Tibial nerve (tissue), 4 donors: ENCODE results near the gene SIM1. TPM values are rescaled to one million over a fixed set of nuclear protein-coding genes. Genes with fewer than 3 reads are reported as not detected.

Experiments used
- DNase-seq, 2 donors: peaks; one replicate each; pipeline ENCODE4 v3.0.0-alpha.2; 2019; ENCODE audit warnings: low spot score in 2 of 2
- H3K27ac ChIP-seq, 4 donors: fragments of 200-600 bp; sonication (generic) in 3 of 4; one replicate each; pipeline ENCODE4 v1.5.1; 2017 to 2019; ENCODE audit warnings: mild to moderate bottlenecking in 1 of 4
- H3K27me3 ChIP-seq, 2 donors: fragments of 200-600 bp; sonication (generic) in 1 of 2; one replicate each; pipeline versions ENCODE4 v1.5.1 to v1.6.0; 2017 to 2019
- H3K36me3 ChIP-seq, 3 donors: fragments of 200-600 bp; sonication (generic); one replicate each; pipeline ENCODE4 v1.5.1; 2018 to 2019
- H3K4me1 ChIP-seq, 4 donors: fragments of 200-600 bp; sonication (generic) in 3 of 4; one replicate each; pipeline ENCODE4 v1.5.1; 2017 to 2019
- H3K4me3 ChIP-seq, 4 donors: fragments of 200-600 bp; sonication (generic) in 3 of 4; one replicate each; pipeline ENCODE4 v1.5.1; 2017 to 2019; ENCODE audit warnings: mild to moderate bottlenecking in 1 of 4, moderate library complexity in 1 of 4
- H3K9me3 ChIP-seq, 4 donors: fragments of 200-600 bp; sonication (generic) in 3 of 4; one replicate each; pipeline ENCODE4 v1.5.1; 2017 to 2019
- EP300 ChIP-seq, 2 donors: sonication (generic); formaldehyde crosslinking; IDR thresholded peaks; one replicate each; pipeline ENCODE4 v1.6.1; 2017; ENCODE audit warnings: antibody characterized with exemption in 2 of 2, mild to moderate bottlenecking in 1 of 2
- POLR2A ChIP-seq, 2 donors: fragments of 450-650 bp; IDR thresholded peaks; one replicate each; pipeline ENCODE4 v1.6.1; 2017; ENCODE audit warnings: antibody characterized with exemption in 2 of 2, mild to moderate bottlenecking in 2 of 2, moderate library complexity in 2 of 2
- WGBS, 2 donors: methylation state at CpG; one replicate each; pipeline ENCODE4 v1.1.5; 2018; 5-methylcytosine and 5-hydroxymethylcytosine counted together
- total RNA-seq, 4 donors: library from RNA; depleted of rRNA; stranded (reverse); fragments of >200 nt; gene quantifications; one replicate each; pipeline ENCODE4 v1.1.0, GENCODE V29; 2016
- TF ChIP-seq, protein P1 (sequence below), 5 experiments: fragments of 200-600 bp in 3 of 5; fragments of 450-650 bp in 2 of 5; sonication (generic) in 3 of 5; IDR thresholded peaks; one replicate each; pipeline ENCODE4 v1.5.1; 2016 to 2019; ENCODE audit warnings: antibody characterized with exemption in 5 of 5, mild to moderate bottlenecking in 3 of 5, moderate library complexity in 2 of 5

The SIM1 gene, protein sequence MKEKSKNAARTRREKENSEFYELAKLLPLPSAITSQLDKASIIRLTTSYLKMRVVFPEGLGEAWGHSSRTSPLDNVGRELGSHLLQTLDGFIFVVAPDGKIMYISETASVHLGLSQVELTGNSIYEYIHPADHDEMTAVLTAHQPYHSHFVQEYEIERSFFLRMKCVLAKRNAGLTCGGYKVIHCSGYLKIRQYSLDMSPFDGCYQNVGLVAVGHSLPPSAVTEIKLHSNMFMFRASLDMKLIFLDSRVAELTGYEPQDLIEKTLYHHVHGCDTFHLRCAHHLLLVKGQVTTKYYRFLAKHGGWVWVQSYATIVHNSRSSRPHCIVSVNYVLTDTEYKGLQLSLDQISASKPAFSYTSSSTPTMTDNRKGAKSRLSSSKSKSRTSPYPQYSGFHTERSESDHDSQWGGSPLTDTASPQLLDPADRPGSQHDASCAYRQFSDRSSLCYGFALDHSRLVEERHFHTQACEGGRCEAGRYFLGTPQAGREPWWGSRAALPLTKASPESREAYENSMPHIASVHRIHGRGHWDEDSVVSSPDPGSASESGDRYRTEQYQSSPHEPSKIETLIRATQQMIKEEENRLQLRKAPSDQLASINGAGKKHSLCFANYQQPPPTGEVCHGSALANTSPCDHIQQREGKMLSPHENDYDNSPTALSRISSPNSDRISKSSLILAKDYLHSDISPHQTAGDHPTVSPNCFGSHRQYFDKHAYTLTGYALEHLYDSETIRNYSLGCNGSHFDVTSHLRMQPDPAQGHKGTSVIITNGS
- not detected for total RNA-seq

GRCh38 chr6:100464903-100465700, at the start of gene SIM1:
Gene SIM1, minus strand, starts transcription at chr6:100464921. Its CDS starts 1,453 bp downstream, at chr6:100463468.
- H3K4me3 ChIP-seq, result peak within 1 kb of the TSS in 2 of 4 donors; percentile 11 to 38
- TF ChIP-seq POLR2A (IDR thresholded peaks at IDR 0.05), result no peak
- TF ChIP-seq, protein P1, sequence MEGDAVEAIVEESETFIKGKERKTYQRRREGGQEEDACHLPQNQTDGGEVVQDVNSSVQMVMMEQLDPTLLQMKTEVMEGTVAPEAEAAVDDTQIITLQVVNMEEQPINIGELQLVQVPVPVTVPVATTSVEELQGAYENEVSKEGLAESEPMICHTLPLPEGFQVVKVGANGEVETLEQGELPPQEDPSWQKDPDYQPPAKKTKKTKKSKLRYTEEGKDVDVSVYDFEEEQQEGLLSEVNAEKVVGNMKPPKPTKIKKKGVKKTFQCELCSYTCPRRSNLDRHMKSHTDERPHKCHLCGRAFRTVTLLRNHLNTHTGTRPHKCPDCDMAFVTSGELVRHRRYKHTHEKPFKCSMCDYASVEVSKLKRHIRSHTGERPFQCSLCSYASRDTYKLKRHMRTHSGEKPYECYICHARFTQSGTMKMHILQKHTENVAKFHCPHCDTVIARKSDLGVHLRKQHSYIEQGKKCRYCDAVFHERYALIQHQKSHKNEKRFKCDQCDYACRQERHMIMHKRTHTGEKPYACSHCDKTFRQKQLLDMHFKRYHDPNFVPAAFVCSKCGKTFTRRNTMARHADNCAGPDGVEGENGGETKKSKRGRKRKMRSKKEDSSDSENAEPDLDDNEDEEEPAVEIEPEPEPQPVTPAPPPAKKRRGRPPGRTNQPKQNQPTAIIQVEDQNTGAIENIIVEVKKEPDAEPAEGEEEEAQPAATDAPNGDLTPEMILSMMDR (IDR thresholded peaks at IDR 0.05), result no peak
- TF ChIP-seq EP300 (IDR thresholded peaks at IDR 0.05), result no peak
- WGBS, 2 donors, result 6 to 8% methylated on average over 57 to 60 of the region's 66 CpGs

GRCh38 chr6:100512203-100512862, 47.6 kb upstream of the SIM1 start:
- 75 to 77% methylated on average over 6 of the region's 6 CpGs for WGBS, 2 donors
- H3K4me1 ChIP-seq, result no peaks in the 10 kb centered on the region
- no peaks in the 10 kb centered on the region for H3K27me3 ChIP-seq
- no peaks in the 10 kb centered on the region for H3K9me3 ChIP-seq
- TF ChIP-seq, protein P1 (IDR thresholded peaks at IDR 0.05), result no peak
- TF ChIP-seq POLR2A (IDR thresholded peaks at IDR 0.05) (no peak), EP300 (IDR thresholded peaks at IDR 0.05) (no peak)
- H3K27ac ChIP-seq, result no peak overlapping the region
- DNase-seq, result no peak
- H3K4me3 ChIP-seq, result no peak overlapping the region
- H3K36me3 ChIP-seq, result peaks cover 0 to 63% (median 0%) of the 10 kb centered on the region in 3 donors

More at GRCh38 chr6:100464903-100465700, at the start of gene SIM1:
- Histone ChIP-seq H3K4me1 (peaks cover 0 to 53% (median 8%) of the 10 kb centered on the region in 4 donors), H3K27ac (no peak within 1 kb of the TSS), H3K27me3 (peaks cover 13 to 100% of the 10 kb centered on the region in 2 donors), H3K36me3 (no peaks in the 10 kb centered on the region), H3K9me3 (no peaks in the 10 kb centered on the region)
- no peak for DNase-seq

- Histone ChIP-seq H3K27ac (no peak overlapping the region), H3K4me3 (no peak overlapping the region), H3K4me1 (peaks cover 0 to 6% (median 0%) of the 10 kb centered on the region in 4 donors), H3K27me3 (no peaks in the 10 kb centered on the region), H3K9me3 (no peaks in the 10 kb centered on the region), H3K36me3 (peaks cover 0 to 49% (median 0%) of the 10 kb centered on the region in 3 donors)
- WGBS, 2 donors, result 88 to 94% methylated on average over 3 of the region's 3 CpGs
- no peak for DNase-seq
- TF ChIP-seq EP300 (IDR thresholded peaks at IDR 0.05), result no peak
- no peak for TF ChIP-seq POLR2A (IDR thresholded peaks at IDR 0.05)
- TF ChIP-seq, protein P1 (IDR thresholded peaks at IDR 0.05), result no peak
These were observed 44.4 kb upstream of the SIM1 start for GRCh38 chr6:100509101-100509500.

GRCh38 chr6:100506651-100507050, 41.9 kb upstream of the SIM1 start:
- no peaks in the 10 kb centered on the region for H3K27me3 ChIP-seq
- WGBS, 2 donors, result 78 to 84% methylated on average over 2 of the region's 2 CpGs
- DNase-seq, result no peak
- TF ChIP-seq POLR2A (IDR thresholded peaks at IDR 0.05) (no peak), EP300 (IDR thresholded peaks at IDR 0.05) (no peak)
- TF ChIP-seq, protein P1 (IDR thresholded peaks at IDR 0.05), result no peak
- no peak overlapping the region for H3K27ac ChIP-seq
- peaks cover 0 to 36% (median 0%) of the 10 kb centered on the region in 3 donors for H3K36me3 ChIP-seq
- peaks cover 0 to 6% (median 0%) of the 10 kb centered on the region in 4 donors for H3K4me1 ChIP-seq
- no peak overlapping the region for H3K4me3 ChIP-seq
- H3K9me3 ChIP-seq, result no peaks in the 10 kb centered on the region
